OCI-LY3 (cell line): ENCODE data around the gene MAFB.

ENCODE experiments used
- H2AFZ ChIP-seq: fragments of 200-600, 300-600 bp; shearing (Covaris generic); 2 replicates; pipeline ENCODE4 v1.6.0; 2014; ENCODE audit warnings: antibody characterized with exemption, low read depth, low read length
- H3K27ac ChIP-seq: fragments of 200-600, 300-600 bp; sonication (generic); 2 replicates; pipeline ENCODE4 v1.5.1; 2014; ENCODE audit warnings: mild to moderate bottlenecking, low read length, moderate library complexity, mixed read lengths
- H3K27me3 ChIP-seq: fragments of 200-600, 300-600 bp; sonication (generic); 2 replicates; pipeline ENCODE4 v1.6.1; 2014; ENCODE audit warnings: low read depth, low read length, mixed read lengths
- H3K36me3 ChIP-seq: fragments of 200-600, 300-600 bp; sonication (generic); replicated peaks from 2 replicates; pipeline ENCODE3; 2014; ENCODE audit warnings: low read depth, low read length, mixed read lengths
- H3K4me1 ChIP-seq: fragments of 300-600, 200-600 bp; sonication (generic); 2 replicates; pipeline ENCODE4 v1.6.1; 2014; ENCODE audit warnings: low read length, mixed read lengths
- H3K4me2 ChIP-seq: fragments of 200-600, 300-600 bp; sonication (generic); 2 replicates; pipeline ENCODE4 v1.6.1; 2014; ENCODE audit warnings: low read length, mixed read lengths
- H3K4me3 ChIP-seq: fragments of 300-600, 200-600 bp; sonication (generic); 2 replicates; pipeline ENCODE4 v1.5.1; 2014; ENCODE audit warnings: antibody characterized with exemption, mild to moderate bottlenecking, low read length, moderate library complexity
- H3K79me2 ChIP-seq: fragments of 300-600, 200-600 bp; shearing (Covaris generic); 2 replicates; pipeline ENCODE4 v1.6.1; 2014; ENCODE audit warnings: mild to moderate bottlenecking, low read length, mixed read lengths
- H3K9ac ChIP-seq: fragments of 300-600, 200-600 bp; shearing (Covaris generic); 2 replicates; pipeline ENCODE4 v1.6.0; 2014; ENCODE audit warnings: mild to moderate bottlenecking, low read length, moderate library complexity
- H3K9me3 ChIP-seq: fragments of 200-600, 300-600 bp; shearing (Covaris generic); 2 replicates; pipeline ENCODE4 v1.6.1; 2014; ENCODE audit warnings: low read length, mixed read lengths; ENCODE audit not compliant: insufficient read depth
- H4K20me1 ChIP-seq: fragments of 200-600, 300-600 bp; sonication (generic); 2 replicates; pipeline ENCODE4 v1.6.1; 2016; ENCODE audit warnings: low read length, mixed read lengths; ENCODE audit not compliant: insufficient read depth
- EZH2phosphoT487 ChIP-seq: fragments of 200-600 bp; shearing (Covaris generic); IDR thresholded peaks from 2 replicates; pipeline ENCODE4 v1.6.1; 2018; ENCODE audit warnings: antibody characterized with exemption, mixed run types, low read depth
- TF ChIP-seq, protein P1 (sequence below): fragments of 200-600, 300-600 bp; sonication (generic); IDR thresholded peaks from 2 replicates; pipeline ENCODE4 v1.5.1; 2014; ENCODE audit warnings: antibody characterized with exemption, low read length, low read depth

MAFB gene

DNA sequence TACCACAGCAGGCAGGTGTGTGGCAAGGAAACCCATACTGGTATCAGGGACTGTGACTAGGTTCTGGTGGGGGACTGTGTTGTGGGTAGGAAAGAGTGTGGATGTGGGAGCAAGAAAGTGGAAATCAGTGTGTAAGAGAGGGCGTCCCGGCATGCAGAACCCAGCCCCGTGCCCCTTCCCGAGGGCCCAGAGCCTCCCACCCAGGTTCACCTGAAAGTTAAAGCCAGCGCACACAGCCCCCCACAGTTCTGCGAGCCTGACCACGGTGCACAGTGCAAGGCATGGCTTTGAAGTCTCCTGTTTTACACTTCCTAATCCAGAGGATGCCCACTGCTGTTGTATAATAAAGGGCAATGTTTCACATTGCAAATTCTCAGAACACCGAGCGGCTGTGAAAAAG, 22.7 kb downstream of the MAFB start:
- Histone ChIP-seq H3K36me3 (no peaks in the 10 kb centered on the region), H3K27me3 (no peaks in the 10 kb centered on the region), H3K4me2 (no peak overlapping the region), H3K79me2 (no peaks in the 10 kb centered on the region), H3K27ac (no peak overlapping the region), H3K4me1 (no peaks in the 10 kb centered on the region), H2AFZ (no peak overlapping the region), H3K9ac (no peak overlapping the region), H3K9me3 (no peaks in the 10 kb centered on the region), H3K4me3 (no peak overlapping the region), H4K20me1 (no peaks in the 10 kb centered on the region)
- TF ChIP-seq, protein P1, sequence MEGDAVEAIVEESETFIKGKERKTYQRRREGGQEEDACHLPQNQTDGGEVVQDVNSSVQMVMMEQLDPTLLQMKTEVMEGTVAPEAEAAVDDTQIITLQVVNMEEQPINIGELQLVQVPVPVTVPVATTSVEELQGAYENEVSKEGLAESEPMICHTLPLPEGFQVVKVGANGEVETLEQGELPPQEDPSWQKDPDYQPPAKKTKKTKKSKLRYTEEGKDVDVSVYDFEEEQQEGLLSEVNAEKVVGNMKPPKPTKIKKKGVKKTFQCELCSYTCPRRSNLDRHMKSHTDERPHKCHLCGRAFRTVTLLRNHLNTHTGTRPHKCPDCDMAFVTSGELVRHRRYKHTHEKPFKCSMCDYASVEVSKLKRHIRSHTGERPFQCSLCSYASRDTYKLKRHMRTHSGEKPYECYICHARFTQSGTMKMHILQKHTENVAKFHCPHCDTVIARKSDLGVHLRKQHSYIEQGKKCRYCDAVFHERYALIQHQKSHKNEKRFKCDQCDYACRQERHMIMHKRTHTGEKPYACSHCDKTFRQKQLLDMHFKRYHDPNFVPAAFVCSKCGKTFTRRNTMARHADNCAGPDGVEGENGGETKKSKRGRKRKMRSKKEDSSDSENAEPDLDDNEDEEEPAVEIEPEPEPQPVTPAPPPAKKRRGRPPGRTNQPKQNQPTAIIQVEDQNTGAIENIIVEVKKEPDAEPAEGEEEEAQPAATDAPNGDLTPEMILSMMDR = no peak
- no peak for TF ChIP-seq EZH2phosphoT487

DNA sequence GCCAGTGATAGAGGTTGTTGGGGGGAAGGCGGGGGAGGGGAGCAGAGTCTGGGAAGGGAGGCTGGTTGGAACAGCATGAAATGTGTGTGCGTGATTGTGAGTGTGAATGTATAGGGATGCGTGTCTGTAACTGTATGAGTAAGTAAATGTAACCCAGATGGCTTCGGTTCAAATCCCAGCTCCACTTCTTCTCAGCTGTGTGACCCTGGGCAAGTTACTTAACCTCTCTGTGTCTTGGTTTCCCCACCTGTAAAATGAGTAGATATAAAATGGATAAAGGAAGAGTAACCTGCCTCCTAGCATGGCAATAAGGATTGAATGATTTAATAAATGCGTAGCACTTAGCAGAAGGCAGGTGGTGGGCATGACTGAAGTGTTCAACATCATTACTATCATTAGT, 24.1 kb downstream of the MAFB start:
- Histone ChIP-seq H3K4me1 (no peaks in the 10 kb centered on the region), H3K79me2 (no peaks in the 10 kb centered on the region)

DNA sequence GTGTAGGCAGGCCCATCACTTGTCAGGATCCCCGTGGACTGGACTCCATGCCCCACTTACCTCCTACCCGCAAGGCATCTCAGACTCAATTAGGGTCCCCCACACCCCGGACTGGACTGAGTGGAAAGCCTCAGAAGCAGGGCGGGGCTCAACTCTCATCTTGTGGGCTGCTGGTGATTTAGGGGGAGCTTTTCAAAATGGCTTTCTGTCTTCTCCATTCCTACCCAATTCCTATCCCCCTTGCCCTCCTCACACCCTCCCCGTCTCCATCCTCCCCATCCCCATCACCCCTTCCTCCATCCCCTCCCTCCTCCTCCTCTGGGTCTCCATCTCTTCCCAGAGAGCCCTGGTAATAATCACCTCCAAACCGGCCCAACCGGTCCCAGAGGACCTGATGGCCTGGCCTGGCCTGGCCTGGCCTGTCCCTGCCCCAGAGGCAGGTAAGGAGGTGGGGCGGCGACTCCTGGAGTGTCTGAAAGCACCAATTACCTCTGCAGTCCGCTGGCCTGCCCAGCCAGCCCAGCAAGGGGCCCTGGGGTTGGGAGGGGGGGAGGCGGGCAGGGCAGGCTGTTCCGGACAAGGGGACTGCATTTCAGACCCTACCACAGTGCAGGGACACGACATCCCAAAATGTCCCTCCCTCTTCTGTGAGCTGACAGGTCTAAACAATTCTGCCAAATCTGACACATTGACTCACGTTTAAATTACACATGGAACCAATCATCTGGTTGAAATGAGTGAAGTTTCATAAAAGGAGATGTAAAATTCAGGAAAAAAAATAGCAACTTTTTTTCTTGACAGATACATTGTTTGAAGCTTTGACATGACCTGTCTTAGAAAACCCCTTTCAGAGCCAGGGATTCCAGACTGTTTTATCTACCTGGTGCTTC, 24.8 kb downstream of the MAFB start:
- no peak overlapping the region for H3K27ac ChIP-seq
- no peaks in the 10 kb centered on the region for H3K36me3 ChIP-seq
- H3K27me3 ChIP-seq = 0 out of 2 replicates have a peak, but pooled peaks cover 3% of the 10 kb centered on the region
- H3K9me3 ChIP-seq = no peaks in the 10 kb centered on the region
- no peak overlapping the region for H3K9ac ChIP-seq
- H2AFZ ChIP-seq = no peak overlapping the region
- no peaks in the 10 kb centered on the region for H3K4me1 ChIP-seq
- H3K4me2 ChIP-seq = no peak overlapping the region
- TF ChIP-seq, protein P1 = no peak
- H4K20me1 ChIP-seq = no peaks in the 10 kb centered on the region
- H3K79me2 ChIP-seq = no peaks in the 10 kb centered on the region
- H3K4me3 ChIP-seq = no peak overlapping the region

More for the DNA sequence above, 24.1 kb downstream of the MAFB start:
- Histone ChIP-seq H3K9me3 (no peaks in the 10 kb centered on the region), H3K4me2 (no peak overlapping the region), H3K9ac (no peak overlapping the region), H4K20me1 (no peaks in the 10 kb centered on the region), H2AFZ (no peak overlapping the region), H3K27me3 (0 out of 2 replicates have a peak, but pooled peaks cover under 1% of the 10 kb centered on the region), H3K27ac (no peak overlapping the region), H3K4me3 (no peak overlapping the region), H3K36me3 (no peaks in the 10 kb centered on the region)
- no peak for TF ChIP-seq EZH2phosphoT487
- TF ChIP-seq, protein P1 = no peak

DNA sequence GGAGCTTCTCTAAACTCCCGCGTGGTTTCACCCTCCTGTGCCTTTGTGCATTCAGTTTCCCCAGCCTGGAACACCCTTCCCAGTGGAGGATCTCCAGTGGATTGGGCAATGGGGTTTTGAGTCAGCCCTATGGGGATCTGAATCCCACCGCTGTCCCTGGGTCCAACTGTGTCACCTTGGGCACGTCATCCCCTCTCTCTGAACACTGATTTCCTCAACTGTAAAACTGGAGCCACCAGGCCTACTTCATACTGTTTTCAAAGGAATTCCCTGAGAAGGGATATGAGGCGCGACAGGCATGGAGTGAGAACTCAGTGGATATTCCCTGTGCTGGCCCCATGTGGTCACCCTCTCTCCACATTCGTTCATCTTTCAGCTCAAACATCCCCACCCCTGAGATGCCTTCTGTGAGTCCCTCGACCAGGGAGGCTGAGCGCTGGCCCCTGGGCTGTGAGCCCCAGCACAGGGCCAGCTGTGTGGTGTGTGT, 25.7 kb downstream of the MAFB start:
- H3K9ac ChIP-seq = no peak overlapping the region
- H3K27me3 ChIP-seq = 0 out of 2 replicates have a peak, but pooled peaks cover 3% of the 10 kb centered on the region

More for the DNA sequence above, 25.7 kb downstream of the MAFB start:
- Histone ChIP-seq H4K20me1 (no peaks in the 10 kb centered on the region), H3K36me3 (no peaks in the 10 kb centered on the region), H3K27ac (no peak overlapping the region), H3K79me2 (no peaks in the 10 kb centered on the region), H2AFZ (no peak overlapping the region), H3K4me1 (no peaks in the 10 kb centered on the region), H3K4me2 (no peak overlapping the region), H3K4me3 (no peak overlapping the region), H3K9me3 (no peaks in the 10 kb centered on the region)
- TF ChIP-seq EZH2phosphoT487 = no peak
- TF ChIP-seq, protein P1 = no peak
